Mucosa of rectum (tissue), 2 donors: ENCODE measurements around the gene KRTAP5-1.
"Not testable (repeated sequence)": the region's sequence is repeated elsewhere in the genome, so short reads cannot be mapped to it uniquely, and the experiment has no call there.

Experiments
- H3K27ac ChIP-seq, 2 donors: one replicate each; pipeline ENCODE4 v1.7.0; 2013; ENCODE audit warnings: inconsistent platforms in 2 of 2, low read depth in 2 of 2, low read length in 2 of 2
- H3K27me3 ChIP-seq, 2 donors: one replicate each; pipeline ENCODE4 v1.7.0; 2013; ENCODE audit warnings: low read length in 2 of 2; ENCODE audit not compliant: control insufficient read depth in 2 of 2, insufficient read depth in 2 of 2
- H3K36me3 ChIP-seq, 2 donors: one replicate each; pipeline ENCODE4 v1.7.0; 2013; ENCODE audit warnings: low read length in 2 of 2; ENCODE audit not compliant: control insufficient read depth in 2 of 2, insufficient read depth in 2 of 2
- H3K4me1 ChIP-seq, 2 donors: one replicate each; pipeline ENCODE4 v1.7.0; 2013; ENCODE audit warnings: low read length in 2 of 2, mild to moderate bottlenecking in 1 of 2; ENCODE audit not compliant: control insufficient read depth in 2 of 2, insufficient read depth in 2 of 2
- H3K4me3 ChIP-seq, 2 donors: one replicate each; pipeline ENCODE4 v1.7.0; 2013; ENCODE audit warnings: low read length in 2 of 2
- H3K9ac ChIP-seq, 2 donors: one replicate each; pipeline ENCODE4 v1.7.0; 2013; ENCODE audit warnings: low read length in 2 of 2, low read depth in 1 of 2, mild to moderate bottlenecking in 1 of 2
- H3K9me3 ChIP-seq, 2 donors: one replicate each; pipeline ENCODE4 v1.7.0; 2013; ENCODE audit warnings: low read length in 2 of 2; ENCODE audit not compliant: control insufficient read depth in 2 of 2
- donor health status: healthy.
- donor health status: Normal muscosa, but diverticular disease.

Gene KRTAP5-1

DNA sequence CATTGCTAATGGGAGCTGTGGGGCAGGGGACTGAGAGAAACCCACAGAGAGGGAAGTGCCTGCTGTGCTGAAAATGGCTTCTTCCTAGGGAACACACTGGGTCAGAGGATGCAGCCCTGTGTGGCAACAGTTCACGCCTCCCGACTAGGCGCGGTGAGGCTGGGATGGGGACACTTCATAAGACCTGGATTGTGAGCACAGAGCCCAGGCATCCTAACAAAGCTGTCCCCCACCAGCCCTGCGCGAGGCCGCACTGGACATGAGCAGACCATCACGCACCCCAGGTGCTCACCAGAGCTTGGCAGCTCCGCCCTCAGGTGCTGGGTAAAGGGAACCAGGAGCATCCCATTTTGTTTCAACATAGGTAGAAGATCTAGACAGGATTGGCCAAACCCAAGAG, 38.6 kb upstream of the KRTAP5-1 start:
- peaks cover 2 to 5% of the 10 kb centered on the region in 2 donors for H3K27me3 ChIP-seq
- no peaks in the 10 kb centered on the region for H3K36me3 ChIP-seq
- no peaks in the 10 kb centered on the region for H3K4me1 ChIP-seq
- H3K9ac ChIP-seq: no peak overlapping the region
- H3K27ac ChIP-seq: no peak overlapping the region
- H3K4me3 ChIP-seq: no peak overlapping the region
- no peaks in the 10 kb centered on the region for H3K9me3 ChIP-seq

DNA sequence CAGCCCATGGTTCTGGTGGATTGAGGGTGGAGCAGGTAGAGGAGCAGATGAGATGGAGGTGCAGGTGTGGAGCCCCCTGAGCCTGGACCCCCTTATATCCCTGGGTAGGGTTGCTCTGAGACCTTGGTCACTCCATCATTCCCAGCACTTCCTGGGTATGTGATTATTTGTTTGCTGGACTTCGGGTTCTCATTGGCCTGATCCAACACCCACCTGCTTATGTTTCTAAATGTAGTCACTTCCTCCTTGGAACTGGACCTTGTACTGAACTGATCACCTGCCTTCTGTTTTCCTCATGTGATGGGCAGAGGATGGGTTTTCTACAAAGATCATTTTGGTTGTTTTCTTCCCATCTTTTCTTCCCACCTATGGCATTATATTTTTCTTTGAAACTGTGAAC, 37.0 kb upstream of the KRTAP5-1 start, which contains the start of gene KRTAP5-4:
KRTAP5-4 (minus strand) TSS at position 53 of the 400 bp plus-strand sequence; CDS start at position 8, 45 bp downstream.
- Histone ChIP-seq H3K27ac (no peak within 1 kb of the TSS), H3K36me3 (no peaks in the 10 kb centered on the region), H3K4me3 (no peak within 1 kb of the TSS), H3K27me3 (peaks cover 1 to 2% of the 10 kb centered on the region in 2 donors), H3K9ac (no peak within 1 kb of the TSS), H3K4me1 (no peaks in the 10 kb centered on the region), H3K9me3 (no peaks in the 10 kb centered on the region)

DNA sequence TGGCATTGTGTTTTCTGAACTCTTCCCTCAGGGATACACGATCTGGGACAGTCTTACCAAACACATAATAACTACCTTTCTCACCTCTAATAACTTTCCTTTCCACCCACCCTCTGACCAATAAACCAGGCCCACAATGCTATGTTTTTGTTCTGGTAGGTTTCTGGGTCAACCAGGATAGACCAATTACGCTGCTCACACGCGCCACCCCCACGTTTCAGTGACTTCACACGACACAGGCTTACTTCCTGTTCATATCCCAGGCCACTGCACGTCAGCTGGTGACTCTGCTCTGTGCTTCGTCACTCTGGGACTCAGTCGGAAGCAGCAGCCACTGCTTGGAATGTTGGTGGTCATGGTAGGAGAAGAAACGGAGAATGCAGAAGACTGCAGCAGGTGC, 34.4 kb upstream of the KRTAP5-1 start:
- H3K9me3 ChIP-seq: no peaks in the 10 kb centered on the region
- no peak overlapping the region for H3K27ac ChIP-seq
- no peaks in the 10 kb centered on the region for H3K36me3 ChIP-seq
- H3K4me3 ChIP-seq: no peak overlapping the region
- H3K9ac ChIP-seq: no peak overlapping the region
- H3K27me3 ChIP-seq: peaks cover 0 to 2% of the 10 kb centered on the region in 2 donors
- H3K4me1 ChIP-seq: no peaks in the 10 kb centered on the region

DNA sequence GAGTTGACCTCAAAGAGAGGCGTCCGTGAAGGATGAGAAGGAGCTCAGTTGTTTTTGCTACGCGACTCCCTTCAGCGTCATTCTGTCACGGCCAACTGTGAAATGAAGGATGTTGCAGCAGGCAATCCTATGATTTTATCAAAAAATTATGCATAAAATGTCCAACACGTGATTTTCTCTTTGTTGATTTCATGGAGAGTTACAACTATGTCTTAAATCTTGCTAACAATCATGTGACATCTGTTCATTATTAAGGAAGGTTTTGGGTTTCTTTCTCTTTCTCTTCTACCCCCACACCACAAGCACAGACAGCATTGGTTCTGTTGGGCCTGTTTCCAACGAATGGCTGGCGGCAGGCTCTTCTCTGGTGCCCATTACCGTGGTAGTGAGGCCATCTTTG, 33.1 kb upstream of the KRTAP5-1 start:
- H3K27ac ChIP-seq: no peak overlapping the region
- no peaks in the 10 kb centered on the region for H3K4me1 ChIP-seq
- no peaks in the 10 kb centered on the region for H3K9me3 ChIP-seq
- peaks cover 0 to 2% of the 10 kb centered on the region in 2 donors for H3K27me3 ChIP-seq
- no peak overlapping the region for H3K9ac ChIP-seq
- H3K4me3 ChIP-seq: no peak overlapping the region
- H3K36me3 ChIP-seq: no peaks in the 10 kb centered on the region

DNA sequence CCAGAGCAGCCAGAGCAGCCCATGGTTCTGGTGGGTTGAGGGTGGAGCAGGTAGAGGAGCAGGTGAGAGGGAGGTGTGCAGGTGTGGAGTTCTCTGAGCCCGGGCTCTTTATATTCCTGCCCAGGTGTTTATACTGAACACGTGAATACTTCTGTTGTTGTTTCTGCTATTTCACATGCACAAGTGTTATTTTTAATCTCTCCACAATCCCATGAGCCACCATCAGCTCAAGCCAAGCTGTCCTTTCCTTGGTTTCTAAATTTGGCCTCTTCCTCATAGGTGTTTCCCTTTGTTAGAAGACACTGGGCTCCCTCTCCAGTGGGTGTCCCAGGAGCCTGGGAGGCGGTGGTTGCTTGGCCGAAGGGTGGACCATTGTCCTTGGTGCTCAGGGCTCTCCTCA, 23.3 kb upstream of the KRTAP5-1 start, which contains the start of gene KRTAP5-3:
KRTAP5-3 (minus strand) TSS at position 101 of the 400 bp plus-strand sequence; CDS start at position 23, 78 bp downstream.
- Histone ChIP-seq H3K4me1 (no peaks in the 10 kb centered on the region), H3K9me3 (no peaks in the 10 kb centered on the region), H3K9ac (no peak within 1 kb of the TSS), H3K4me3 (no peak within 1 kb of the TSS), H3K27me3 (peaks cover 0 to 3% of the 10 kb centered on the region in 2 donors), H3K36me3 (no peaks in the 10 kb centered on the region), H3K27ac (no peak within 1 kb of the TSS)

DNA sequence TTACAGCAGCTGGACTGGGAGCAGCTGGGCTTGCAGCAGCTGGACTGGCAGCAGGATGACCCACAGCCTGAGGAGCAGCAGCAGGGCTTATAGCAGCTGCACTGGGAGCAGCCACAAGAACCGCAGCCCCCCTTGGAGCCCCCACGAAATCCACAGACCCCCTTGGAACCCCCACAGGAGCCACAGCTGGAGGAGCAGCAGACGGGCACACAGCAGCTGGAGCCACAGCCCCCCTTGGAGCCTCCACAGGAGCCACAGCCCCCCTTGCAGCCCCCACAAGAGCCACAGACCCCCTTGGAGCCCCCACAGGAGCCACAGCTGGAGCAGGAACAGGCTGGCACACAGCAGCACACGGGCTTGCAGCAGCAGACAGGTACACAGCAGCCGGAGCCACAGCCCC, 22.8 kb upstream of the KRTAP5-1 start:
- not testable (repeated sequence) for H3K36me3 ChIP-seq, H3K27me3 ChIP-seq, H3K27ac ChIP-seq, H3K4me1 ChIP-seq, H3K9me3 ChIP-seq, H3K4me3 ChIP-seq, H3K9ac ChIP-seq

DNA sequence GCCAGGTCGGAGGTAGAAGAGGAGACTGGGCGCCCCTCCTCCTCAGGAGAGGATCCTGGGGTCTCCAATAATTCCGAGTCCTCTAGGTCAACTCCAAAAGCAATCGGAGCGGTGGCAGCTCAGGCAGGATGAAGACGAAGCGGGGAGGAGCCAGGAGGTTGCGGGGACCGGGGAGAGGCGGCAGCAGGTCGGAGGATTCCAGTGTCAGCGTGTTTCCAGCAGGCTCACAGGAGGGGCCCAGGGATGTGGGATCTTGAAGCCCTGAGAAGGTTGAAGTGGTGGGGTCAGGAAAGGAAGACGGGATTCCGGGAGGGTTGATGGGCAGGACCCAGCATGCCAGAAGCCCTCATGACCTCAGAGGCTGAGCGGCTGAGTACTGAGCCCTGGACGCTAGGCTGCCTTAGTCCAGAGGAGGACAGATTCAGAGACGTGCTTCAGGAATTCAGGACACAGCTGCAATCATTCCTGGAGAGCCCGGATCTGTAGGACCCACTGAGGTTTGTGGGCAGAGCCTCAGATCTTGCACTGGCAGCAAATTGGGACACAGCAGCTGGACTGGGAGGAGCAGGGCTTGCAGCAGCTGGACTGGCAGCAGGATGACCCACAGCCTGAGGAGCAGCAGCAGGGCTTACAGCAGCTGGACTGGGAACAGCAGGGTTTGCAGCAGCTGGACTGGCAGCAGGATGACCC, 22.2 kb upstream of the KRTAP5-1 start:
- H3K4me3 ChIP-seq, H3K9ac ChIP-seq, H3K9me3 ChIP-seq, H3K36me3 ChIP-seq, H3K27me3 ChIP-seq, H3K27ac ChIP-seq, H3K4me1 ChIP-seq: not testable (repeated sequence)

DNA sequence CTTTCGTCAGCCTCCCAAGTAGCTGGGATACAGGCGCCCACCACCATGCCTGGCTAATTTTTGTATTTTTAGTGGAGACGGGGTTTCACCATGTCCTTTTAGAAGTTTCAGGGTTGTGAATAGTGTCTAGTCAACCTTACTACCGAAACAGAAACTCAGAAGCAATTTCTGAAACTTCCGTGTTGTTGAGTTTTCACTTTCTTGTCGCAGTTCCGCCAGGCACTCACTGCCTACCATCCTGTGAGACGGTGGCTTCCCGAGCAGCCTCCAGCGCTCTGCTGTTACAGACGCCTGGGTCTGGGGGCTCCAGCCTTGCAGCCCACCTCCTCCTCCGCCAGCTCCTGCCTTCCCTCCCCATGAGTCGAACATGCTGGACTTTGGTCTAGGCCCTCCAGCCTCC, 20.8 kb upstream of the KRTAP5-1 start:
- not testable (repeated sequence) for H3K4me3 ChIP-seq, H3K27me3 ChIP-seq, H3K36me3 ChIP-seq, H3K9ac ChIP-seq, H3K27ac ChIP-seq, H3K4me1 ChIP-seq, H3K9me3 ChIP-seq

DNA sequence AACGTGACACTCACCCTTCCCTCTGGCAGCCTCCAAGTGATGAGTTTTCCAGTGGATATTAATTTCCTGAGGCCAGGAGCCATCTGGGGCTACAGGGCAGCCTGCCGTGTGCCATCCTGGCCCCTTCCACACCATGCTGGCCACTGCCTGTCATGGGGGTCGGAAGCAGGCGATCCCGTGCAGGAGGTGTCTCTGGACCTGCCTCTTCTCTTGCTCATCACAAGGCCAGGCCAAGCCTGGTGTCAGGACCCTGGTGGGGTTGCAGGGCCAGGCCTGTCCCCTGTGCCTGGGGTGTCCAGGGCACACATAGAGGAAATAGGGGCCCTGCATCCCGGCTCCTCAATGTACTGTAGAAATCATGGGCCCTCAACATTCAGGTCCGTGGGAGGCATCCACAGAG, 19.6 kb upstream of the KRTAP5-1 start:
- Histone ChIP-seq H3K36me3 (no peaks in the 10 kb centered on the region), H3K9ac (no peak overlapping the region), H3K27me3 (peaks cover 0 to 5% of the 10 kb centered on the region in 2 donors), H3K4me1 (peaks cover 0 to 4% of the 10 kb centered on the region in 2 donors), H3K9me3 (no peaks in the 10 kb centered on the region), H3K27ac (no peak overlapping the region), H3K4me3 (no peak overlapping the region)

DNA sequence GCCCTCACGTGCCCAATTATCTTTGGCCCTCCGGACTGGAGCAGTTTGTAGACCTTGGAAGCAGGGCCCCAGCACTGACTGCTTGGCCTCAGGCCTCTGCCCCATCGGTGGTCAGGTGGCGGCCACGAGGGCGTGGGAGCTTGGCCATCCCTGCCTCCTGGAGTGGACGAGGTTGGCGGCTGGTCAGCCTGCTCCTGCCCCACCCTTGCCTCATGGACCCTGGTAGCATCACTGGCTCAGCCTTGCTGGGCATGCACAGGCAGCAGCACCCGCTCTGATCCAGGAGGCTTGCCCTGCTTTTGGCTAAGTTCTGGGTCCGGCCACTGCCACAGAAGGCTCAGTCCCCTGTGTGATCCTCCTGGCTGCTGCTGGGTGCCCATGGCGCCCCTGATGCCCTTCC, 19.1 kb upstream of the KRTAP5-1 start:
- Histone ChIP-seq H3K4me1 (peaks cover 0 to 4% of the 10 kb centered on the region in 2 donors), H3K27me3 (peaks cover 0 to 5% of the 10 kb centered on the region in 2 donors), H3K36me3 (no peaks in the 10 kb centered on the region), H3K9me3 (no peaks in the 10 kb centered on the region), H3K9ac (no peak overlapping the region), H3K27ac (no peak overlapping the region), H3K4me3 (no peak overlapping the region)
